ENCODE measurements around the gene OR2T35.

OR2T35 gene

DNA sequence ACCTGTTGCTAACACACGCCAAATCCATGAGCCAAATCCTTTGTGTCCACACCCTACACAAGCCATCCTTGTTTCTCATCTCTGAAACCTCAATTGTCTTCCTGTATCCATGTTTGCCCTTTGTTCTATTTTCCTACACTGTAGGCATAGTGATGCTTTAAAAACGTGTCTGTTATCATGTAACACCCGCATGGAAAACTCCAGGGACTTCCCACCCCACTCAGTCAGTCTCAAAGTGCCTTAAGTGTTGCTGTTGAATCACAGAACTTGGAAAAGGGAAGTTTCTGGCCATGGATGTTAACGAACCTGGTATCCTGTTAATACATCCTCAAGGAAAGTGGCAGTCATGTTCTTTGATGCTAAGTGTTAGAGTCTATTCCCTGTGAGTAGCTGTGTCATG lies 19.9 kb downstream of the OR2T35 start:
- DNase-seq, result no peak
- Histone ChIP-seq H3K18ac (ENCODE audit: low read depth in 1 of 2, low read length in 2 of 2) (no peak overlapping the region), H3K4ac (ENCODE audit: low read depth in 1 of 2, low read length in 2 of 2) (no peak overlapping the region), H3K27me3 (ENCODE audit: control insufficient read depth in 1 of 2, insufficient read depth in 1 of 2, low read length in 2 of 2) (no peaks in the 10 kb centered on the region), H2BK120ac (ENCODE audit: low read depth, low read length) (no peak overlapping the region), H2AK5ac (ENCODE audit: low read length, severe bottlenecking) (no peak overlapping the region), H2BK5ac (ENCODE audit: low read depth, low read length, poor library complexity, severe bottlenecking) (no peak overlapping the region), H3K23ac (ENCODE audit: low read length in 2 of 2) (no peak overlapping the region), H3K4me1 (ENCODE audit: control insufficient read depth, insufficient read depth, low read depth, low read length) (peaks cover 1% of the 10 kb centered on the region), H3K9me3 (ENCODE audit: control insufficient read depth, low read length) (no peaks in the 10 kb centered on the region), H3K79me1 (replicated peaks; ENCODE audit: low read length, poor library complexity, severe bottlenecking) (no peaks in the 10 kb centered on the region), H2BK12ac (ENCODE audit: low read length in 2 of 2) (no peak overlapping the region), H4K91ac (ENCODE audit: low read length) (no peak overlapping the region), H3K4me2 (ENCODE audit: low read length, poor library complexity, severe bottlenecking) (no peak overlapping the region), H2AFZ (ENCODE audit: low read depth, low read length) (no peak overlapping the region), H2BK15ac (ENCODE audit: low read depth, poor library complexity, severe bottlenecking) (no peak overlapping the region), H3K36me3 (ENCODE audit: control insufficient read depth in 1 of 2, insufficient read depth in 2 of 2, low read depth in 1 of 2, low read length in 2 of 2) (no peaks in the 10 kb centered on the region), H3K27ac (ENCODE audit: low read length, poor library complexity, severe bottlenecking) (no peak overlapping the region), H3K14ac (ENCODE audit: low read length in 2 of 2) (no peak overlapping the region), H3K9ac (ENCODE audit: low read length) (no peak overlapping the region), H3K4me3 (ENCODE audit: insufficient read depth in 1 of 2, low read depth in 1 of 2, low read length in 2 of 2) (no peak overlapping the region), H4K8ac (ENCODE audit: low read length) (no peak overlapping the region)
- WGBS, result 37% methylated on average over 2 of the region's 4 CpGs

DNA sequence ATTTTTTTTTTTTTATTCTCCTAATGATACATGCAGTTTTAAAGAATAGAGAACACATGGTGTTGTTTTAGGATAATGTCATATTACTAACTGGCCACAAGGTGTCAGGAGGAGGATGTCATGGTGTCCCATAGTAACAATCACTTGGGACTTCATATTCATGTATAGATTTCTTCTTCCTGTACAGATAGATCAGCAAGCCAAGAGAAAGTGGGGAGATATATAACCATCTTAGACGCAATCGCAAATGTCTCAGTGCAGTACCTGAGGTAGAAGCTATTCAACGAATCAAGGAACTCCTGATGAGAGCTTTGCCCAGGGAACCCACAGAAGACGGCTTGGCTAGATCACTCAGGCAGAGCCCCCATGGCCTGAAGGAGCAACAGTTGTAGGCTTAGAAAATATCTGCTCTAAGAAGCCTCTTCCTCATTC lies 22.5 kb downstream of the OR2T35 start:
- no peak overlapping the region for H3K9ac ChIP-seq (ENCODE audit: low read length)

DNA sequence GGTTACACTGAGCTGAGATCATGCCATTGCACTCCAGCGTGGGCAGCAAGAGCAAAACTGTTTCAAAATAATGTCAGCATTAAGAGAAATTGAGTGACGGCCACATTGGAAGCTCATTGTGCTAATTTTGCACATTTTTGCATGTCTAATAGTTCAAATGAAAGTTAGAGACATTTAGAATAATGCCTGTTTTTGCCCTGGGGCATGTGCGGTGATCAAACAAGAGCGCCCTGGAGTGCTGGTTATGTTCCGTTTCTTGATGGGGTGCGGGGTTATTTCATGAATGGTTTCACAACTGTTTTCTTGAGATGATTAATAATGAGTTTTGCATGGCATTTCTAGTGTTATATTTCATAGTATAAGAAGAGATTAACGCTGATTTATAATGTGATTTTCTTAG lies 23.3 kb downstream of the OR2T35 start:
- Histone ChIP-seq H2BK12ac (ENCODE audit: low read length in 2 of 2) (no peak overlapping the region), H4K91ac (ENCODE audit: low read length) (no peak overlapping the region), H3K4ac (ENCODE audit: low read depth in 1 of 2, low read length in 2 of 2) (no peak overlapping the region), H3K4me3 (ENCODE audit: insufficient read depth in 1 of 2, low read depth in 1 of 2, low read length in 2 of 2) (no peak overlapping the region), H3K23ac (ENCODE audit: low read length in 2 of 2) (no peak overlapping the region), H3K4me2 (ENCODE audit: low read length, poor library complexity, severe bottlenecking) (no peak overlapping the region), H2BK15ac (ENCODE audit: low read depth, poor library complexity, severe bottlenecking) (no peak overlapping the region), H3K9ac (ENCODE audit: low read length) (no peak overlapping the region), H3K14ac (ENCODE audit: low read length in 2 of 2) (no peak overlapping the region), H3K36me3 (ENCODE audit: control insufficient read depth in 1 of 2, insufficient read depth in 2 of 2, low read depth in 1 of 2, low read length in 2 of 2) (no peaks in the 10 kb centered on the region), H2AK5ac (ENCODE audit: low read length, severe bottlenecking) (no peak overlapping the region), H3K27me3 (ENCODE audit: control insufficient read depth in 1 of 2, insufficient read depth in 1 of 2, low read length in 2 of 2) (no peaks in the 10 kb centered on the region), H4K8ac (ENCODE audit: low read length) (no peak overlapping the region), H3K18ac (ENCODE audit: low read depth in 1 of 2, low read length in 2 of 2) (no peak overlapping the region), H2AFZ (ENCODE audit: low read depth, low read length) (no peak overlapping the region), H3K79me1 (replicated peaks; ENCODE audit: low read length, poor library complexity, severe bottlenecking) (no peaks in the 10 kb centered on the region), H3K27ac (ENCODE audit: low read length, poor library complexity, severe bottlenecking) (no peak overlapping the region), H2BK120ac (ENCODE audit: low read depth, low read length) (no peak overlapping the region), H3K9me3 (ENCODE audit: control insufficient read depth, low read length) (no peaks in the 10 kb centered on the region), H3K4me1 (ENCODE audit: control insufficient read depth, insufficient read depth, low read depth, low read length) (no peaks in the 10 kb centered on the region), H2BK5ac (ENCODE audit: low read depth, low read length, poor library complexity, severe bottlenecking) (no peak overlapping the region)
- no peak for DNase-seq
- WGBS, result 74% methylated on average over 6 of the region's 7 CpGs

More for the DNA sequence above, 22.5 kb downstream of the OR2T35 start:
- Histone ChIP-seq H3K9me3 (ENCODE audit: control insufficient read depth, low read length) (no peaks in the 10 kb centered on the region), H4K91ac (ENCODE audit: low read length) (no peak overlapping the region), H3K14ac (ENCODE audit: low read length in 2 of 2) (no peak overlapping the region), H3K23ac (ENCODE audit: low read length in 2 of 2) (no peak overlapping the region), H2BK12ac (ENCODE audit: low read length in 2 of 2) (no peak overlapping the region), H2BK15ac (ENCODE audit: low read depth, poor library complexity, severe bottlenecking) (no peak overlapping the region), H3K4me1 (ENCODE audit: control insufficient read depth, insufficient read depth, low read depth, low read length) (no peaks in the 10 kb centered on the region), H2BK120ac (ENCODE audit: low read depth, low read length) (no peak overlapping the region), H3K18ac (ENCODE audit: low read depth in 1 of 2, low read length in 2 of 2) (no peak overlapping the region), H3K27me3 (ENCODE audit: control insufficient read depth in 1 of 2, insufficient read depth in 1 of 2, low read length in 2 of 2) (no peaks in the 10 kb centered on the region), H3K4me3 (ENCODE audit: insufficient read depth in 1 of 2, low read depth in 1 of 2, low read length in 2 of 2) (no peak overlapping the region), H2AFZ (ENCODE audit: low read depth, low read length) (no peak overlapping the region), H4K8ac (ENCODE audit: low read length) (no peak overlapping the region), H3K4ac (ENCODE audit: low read depth in 1 of 2, low read length in 2 of 2) (no peak overlapping the region), H2AK5ac (ENCODE audit: low read length, severe bottlenecking) (no peak overlapping the region), H3K27ac (ENCODE audit: low read length, poor library complexity, severe bottlenecking) (no peak overlapping the region), H3K79me1 (replicated peaks; ENCODE audit: low read length, poor library complexity, severe bottlenecking) (no peaks in the 10 kb centered on the region), H2BK5ac (ENCODE audit: low read depth, low read length, poor library complexity, severe bottlenecking) (no peak overlapping the region), H3K4me2 (ENCODE audit: low read length, poor library complexity, severe bottlenecking) (no peak overlapping the region), H3K36me3 (ENCODE audit: control insufficient read depth in 1 of 2, insufficient read depth in 2 of 2, low read depth in 1 of 2, low read length in 2 of 2) (no peaks in the 10 kb centered on the region)
- 88% methylated on average over 4 of the region's 4 CpGs for WGBS
- DNase-seq, result no peak

DNA sequence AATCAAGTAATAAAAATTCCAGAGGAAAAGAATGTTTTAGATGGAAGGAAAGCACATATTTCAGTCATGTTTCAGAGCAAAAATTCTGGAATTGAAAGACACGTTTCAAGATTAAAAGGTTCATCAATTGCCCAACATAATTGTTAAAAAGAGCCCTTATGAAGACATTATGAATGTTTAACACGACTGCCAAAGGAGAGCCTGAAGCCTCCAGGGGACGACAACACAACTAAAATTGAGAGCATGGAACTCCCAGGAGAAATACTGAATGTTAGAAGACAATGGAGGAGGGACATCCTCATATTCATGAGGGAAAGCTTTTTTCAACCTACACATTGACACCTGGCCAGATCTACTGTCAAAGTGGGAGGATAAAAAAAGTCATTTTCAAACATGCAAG lies 26.2 kb downstream of the OR2T35 start:
- H2BK5ac ChIP-seq (ENCODE audit: low read depth, low read length, poor library complexity, severe bottlenecking), result no peak overlapping the region

More for the DNA sequence above, 26.2 kb downstream of the OR2T35 start:
- Histone ChIP-seq H2BK12ac (ENCODE audit: low read length in 2 of 2) (no peak overlapping the region), H2BK120ac (ENCODE audit: low read depth, low read length) (no peak overlapping the region), H4K8ac (ENCODE audit: low read length) (no peak overlapping the region), H2AFZ (ENCODE audit: low read depth, low read length) (no peak overlapping the region), H3K4me1 (ENCODE audit: control insufficient read depth, insufficient read depth, low read depth, low read length) (no peaks in the 10 kb centered on the region), H3K79me1 (replicated peaks; ENCODE audit: low read length, poor library complexity, severe bottlenecking) (no peaks in the 10 kb centered on the region), H3K27me3 (ENCODE audit: control insufficient read depth in 1 of 2, insufficient read depth in 1 of 2, low read length in 2 of 2) (no peaks in the 10 kb centered on the region), H3K9ac (ENCODE audit: low read length) (no peak overlapping the region), H3K23ac (ENCODE audit: low read length in 2 of 2) (no peak overlapping the region), H3K4ac (ENCODE audit: low read depth in 1 of 2, low read length in 2 of 2) (no peak overlapping the region), H3K27ac (ENCODE audit: low read length, poor library complexity, severe bottlenecking) (no peak overlapping the region), H3K4me2 (ENCODE audit: low read length, poor library complexity, severe bottlenecking) (no peak overlapping the region), H3K9me3 (ENCODE audit: control insufficient read depth, low read length) (no peaks in the 10 kb centered on the region), H3K14ac (ENCODE audit: low read length in 2 of 2) (no peak overlapping the region), H2AK5ac (ENCODE audit: low read length, severe bottlenecking) (no peak overlapping the region), H4K91ac (ENCODE audit: low read length) (no peak overlapping the region), H3K18ac (ENCODE audit: low read depth in 1 of 2, low read length in 2 of 2) (no peak overlapping the region), H2BK15ac (ENCODE audit: low read depth, poor library complexity, severe bottlenecking) (no peak overlapping the region), H3K36me3 (ENCODE audit: control insufficient read depth in 1 of 2, insufficient read depth in 2 of 2, low read depth in 1 of 2, low read length in 2 of 2) (no peaks in the 10 kb centered on the region), H3K4me3 (ENCODE audit: insufficient read depth in 1 of 2, low read depth in 1 of 2, low read length in 2 of 2) (no peak overlapping the region)
- WGBS, result 26% methylated on average over 3 of the region's 3 CpGs
- no peak for DNase-seq
